K562 (cell line): Measurements from ENCODE around the gene PDE6D. TPM values are rescaled to one million over a fixed set of nuclear protein-coding genes. Genes with fewer than 3 reads are reported as not detected.

Source experiments
- ARHGAP35 ChIP-seq: fragments of 450-650 bp; IDR thresholded peaks from 2 replicates; pipeline ENCODE4 v1.6.1; 2018; ENCODE audit not compliant: partially characterized antibody
- BACH1 ChIP-seq: fragments of 200-800 bp; sonication (Bioruptor generic); IDR thresholded peaks from 2 replicates; pipeline ENCODE4 v1.6.1; 2016; ENCODE audit warnings: missing genetic modification characterization, missing compliant biosample characterization
- FOXK1 ChIP-seq: sonication (generic); formaldehyde crosslinking; IDR thresholded peaks from 2 replicates; pipeline ENCODE4 v1.8.0; 2022; ENCODE audit warnings: missing genetic modification reagents, mild to moderate bottlenecking, borderline replicate concordance
- FOXK2 ChIP-seq, 2 experiments: fragments of 450-650 bp; IDR thresholded peaks in 1 of 2; conservative IDR thresholded peaks in 1 of 2; 2 replicates each; pipeline ENCODE4 v1.6.1; 2016; ENCODE audit warnings: low read depth in 2 of 2, mild to moderate bottlenecking in 1 of 2
- GABPB1 ChIP-seq: sonication (generic); formaldehyde crosslinking; IDR thresholded peaks from 2 replicates; pipeline ENCODE4 v1.8.0; 2022; ENCODE audit warnings: mild to moderate bottlenecking, missing genetic modification reagents
- HMG20B ChIP-seq: fragments of 250-450 bp; sonication (Bioruptor Pico); IDR thresholded peaks from 2 replicates; pipeline ENCODE4 v1.5.0; 2021; ENCODE audit warnings: mild to moderate bottlenecking
- KAT2B ChIP-seq: IDR thresholded peaks from one replicate; pipeline ENCODE4 v1.6.1; 2012; ENCODE audit warnings: low read depth, mild to moderate bottlenecking, control low read depth, inconsistent platforms, low read length, moderate library complexity
- LCOR ChIP-seq: sonication (generic); formaldehyde crosslinking; IDR thresholded peaks from 2 replicates; pipeline ENCODE4 v1.8.0; 2022; ENCODE audit warnings: mild to moderate bottlenecking, missing genetic modification reagents
- MYC ChIP-seq, 2 experiments: fragments of 250-450 bp in 1 of 2; sonication (Bioruptor Pico) in 1 of 2; IDR thresholded peaks; 2 replicates each; pipeline versions ENCODE4 v1.5.1 to v1.6.1; 2012 to 2021; ENCODE audit warnings: low read depth in 2 of 2, borderline replicate concordance in 1 of 2, improper control_type of control experiment in 1 of 2, low read length in 1 of 2, mild to moderate bottlenecking in 1 of 2, moderate library complexity in 1 of 2
- NR4A1 ChIP-seq, 2 experiments: fragments of 250-450 bp in 1 of 2; fragments of 450-650 bp in 1 of 2; sonication (Bioruptor Pico) in 1 of 2; IDR thresholded peaks; 2 replicates each; pipeline versions ENCODE4 v1.4.0 to v1.6.1; 2016 to 2020; ENCODE audit warnings: mild to moderate bottlenecking in 2 of 2, missing compliant biosample characterization in 1 of 2, missing genetic modification characterization in 1 of 2, moderate library complexity in 1 of 2
- RBM25 ChIP-seq: fragments of 200-400 bp; formaldehyde crosslinking; IDR thresholded peaks from 2 replicates; pipeline ENCODE4 v1.6.1; 2018; ENCODE audit warnings: low read length, low read depth, moderate library complexity; ENCODE audit not compliant: severe bottlenecking
- RBM39 ChIP-seq: fragments of 200-400 bp; formaldehyde crosslinking; optimal IDR thresholded peaks from 2 replicates; pipeline ENCODE3; 2018; ENCODE audit warnings: low read depth, low read length
- SAP30 ChIP-seq: fragments of 200-600 bp; sonication (generic); IDR thresholded peaks from 2 replicates; pipeline ENCODE4 v1.6.1; 2012; ENCODE audit warnings: borderline replicate concordance, low read depth, mild to moderate bottlenecking, moderate library complexity, low read length, control low read depth, inconsistent platforms; ENCODE audit not compliant: insufficient read depth, poor library complexity, severe bottlenecking
- SLC30A9 ChIP-seq: fragments of 250-450 bp; sonication (Bioruptor Pico); IDR thresholded peaks from 2 replicates; pipeline ENCODE4 v1.8.0; 2022; ENCODE audit warnings: mild to moderate bottlenecking, moderate library complexity
- SREBF2 ChIP-seq: sonication (generic); formaldehyde crosslinking; IDR thresholded peaks from 2 replicates; pipeline ENCODE4 v1.4.0; 2020; ENCODE audit warnings: mild to moderate bottlenecking, missing genetic modification reagents
- polyA plus RNA-seq, 8 experiments: library from polyadenylated mRNA; depleted of rRNA in 4 of 8; stranded (reverse) in 5 of 8; unstranded in 3 of 8; fragments of >200 nt; fragmentation: Nextera tagmentation in 2 of 8; fragmentation: Illumina TruSeq in 1 of 8; extraction: Ambion mirVana in 2 of 8; extraction: Trizol in 1 of 8; gene quantifications; 2 replicates each; pipeline versions ENCODE4 v1.2.1 to v1.2.3, GENCODE V29; 2011 to 2014; ENCODE audit warnings: inconsistent platforms in 1 of 8, missing spikeins in 1 of 8
- total RNA-seq, 7 experiments: library from RNA; depleted of rRNA in 6 of 7; stranded (reverse); fragments of >200 nt in 6 of 7; fragmentation: Illumina TruSeq in 2 of 7; extraction: Trizol in 2 of 7; gene quantifications; 2 replicates each; pipeline versions ENCODE4 v1.2.1 to v1.2.3, GENCODE V29; 2011 to 2021; ENCODE audit warnings: low replicate concordance in 1 of 7
- TF ChIP-seq, protein P1 (sequence below), 3 experiments: fragments of 200-800 bp in 1 of 3; fragments of 250-450 bp in 1 of 3; fragments of 450-650 bp in 1 of 3; sonication (Bioruptor Pico) in 1 of 3; sonication (Bioruptor generic) in 1 of 3; formaldehyde crosslinking in 1 of 3; IDR thresholded peaks; 2 replicates each; pipeline versions ENCODE4 v1.6.1 to v1.8.0; 2016 to 2022; ENCODE audit warnings: mild to moderate bottlenecking in 2 of 3, missing genetic modification characterization in 2 of 3, missing compliant biosample characterization in 1 of 3, moderate library complexity in 1 of 3
- TF ChIP-seq, protein P2 (sequence below): fragments of 450-650 bp; IDR thresholded peaks from 2 replicates; pipeline ENCODE4 v1.6.1; 2016
- TF ChIP-seq, protein P3 (sequence below): fragments of 250-450 bp; sonication (Bioruptor Pico); IDR thresholded peaks from 2 replicates; pipeline ENCODE4 v1.4.0; 2020
- TF ChIP-seq, protein P4 (sequence below): fragments of 250-450 bp; sonication (Bioruptor Pico); IDR thresholded peaks from 2 replicates; pipeline ENCODE4 v1.5.0; 2021

PDE6D gene
- total and polyA plus RNA-seq, 9 of the 15 experiments (the other 6 are each of a cell fraction or from before 2014, with no cell fraction given): 0.65 to 11.6 (median 7.0) TPM

DNA sequence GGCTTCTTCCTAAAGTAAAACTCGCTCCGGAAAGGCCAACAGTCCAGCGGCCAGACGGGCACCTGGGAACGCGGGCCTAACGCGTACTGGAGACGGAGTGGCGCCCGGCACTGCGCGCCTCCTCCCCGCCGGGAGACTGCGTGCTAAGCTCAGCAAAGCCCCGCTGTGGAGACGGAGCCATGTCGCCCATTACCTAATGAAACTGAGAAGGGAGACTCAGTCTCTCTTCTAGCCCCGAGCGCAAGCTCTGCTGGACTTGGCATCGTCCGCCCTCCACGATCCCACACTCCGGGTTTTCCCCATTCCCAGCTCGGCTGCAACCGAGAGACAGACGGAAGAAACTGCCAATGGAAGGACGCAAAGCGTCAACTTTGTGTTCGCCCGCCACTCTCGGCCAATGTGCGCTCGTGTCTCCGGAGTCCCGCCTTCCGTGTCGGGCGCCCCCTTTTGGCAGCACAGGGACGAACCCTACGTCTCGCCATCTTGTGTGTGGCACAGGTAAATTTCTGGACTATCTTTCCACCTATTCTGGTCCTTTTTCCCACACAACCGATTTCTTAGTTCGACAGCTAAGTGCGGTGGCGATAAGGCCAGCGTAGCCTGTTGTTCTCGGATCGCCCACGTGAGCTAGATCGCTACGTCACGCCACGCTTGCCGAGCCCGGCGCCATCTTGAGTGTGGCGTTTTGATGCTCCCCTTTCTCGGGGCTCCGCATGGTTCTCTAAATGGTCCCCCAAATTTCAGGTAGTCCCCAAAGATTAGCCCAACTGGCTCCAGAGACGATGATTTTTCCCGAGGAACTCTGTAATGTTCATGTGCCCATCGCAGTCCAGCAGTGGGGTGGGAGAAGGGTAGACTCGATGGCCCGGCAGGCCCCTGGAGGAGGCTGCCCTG is 74.1 kb downstream of the PDE6D start (continued):
- peak; percentile 56; the same call in 1 of the 2 replicates for TF ChIP-seq FOXK1 (CRISPR knock-in tag)
- TF ChIP-seq, protein P1, sequence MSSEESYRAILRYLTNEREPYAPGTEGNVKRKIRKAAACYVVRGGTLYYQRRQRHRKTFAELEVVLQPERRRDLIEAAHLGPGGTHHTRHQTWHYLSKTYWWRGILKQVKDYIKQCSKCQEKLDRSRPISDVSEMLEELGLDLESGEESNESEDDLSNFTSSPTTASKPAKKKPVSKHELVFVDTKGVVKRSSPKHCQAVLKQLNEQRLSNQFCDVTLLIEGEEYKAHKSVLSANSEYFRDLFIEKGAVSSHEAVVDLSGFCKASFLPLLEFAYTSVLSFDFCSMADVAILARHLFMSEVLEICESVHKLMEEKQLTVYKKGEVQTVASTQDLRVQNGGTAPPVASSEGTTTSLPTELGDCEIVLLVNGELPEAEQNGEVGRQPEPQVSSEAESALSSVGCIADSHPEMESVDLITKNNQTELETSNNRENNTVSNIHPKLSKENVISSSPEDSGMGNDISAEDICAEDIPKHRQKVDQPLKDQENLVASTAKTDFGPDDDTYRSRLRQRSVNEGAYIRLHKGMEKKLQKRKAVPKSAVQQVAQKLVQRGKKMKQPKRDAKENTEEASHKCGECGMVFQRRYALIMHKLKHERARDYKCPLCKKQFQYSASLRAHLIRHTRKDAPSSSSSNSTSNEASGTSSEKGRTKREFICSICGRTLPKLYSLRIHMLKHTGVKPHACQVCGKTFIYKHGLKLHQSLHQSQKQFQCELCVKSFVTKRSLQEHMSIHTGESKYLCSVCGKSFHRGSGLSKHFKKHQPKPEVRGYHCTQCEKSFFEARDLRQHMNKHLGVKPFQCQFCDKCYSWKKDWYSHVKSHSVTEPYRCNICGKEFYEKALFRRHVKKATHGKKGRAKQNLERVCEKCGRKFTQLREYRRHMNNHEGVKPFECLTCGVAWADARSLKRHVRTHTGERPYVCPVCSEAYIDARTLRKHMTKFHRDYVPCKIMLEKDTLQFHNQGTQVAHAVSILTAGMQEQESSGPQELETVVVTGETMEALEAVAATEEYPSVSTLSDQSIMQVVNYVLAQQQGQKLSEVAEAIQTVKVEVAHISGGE (CRISPR knock-in tag; IDR thresholded peaks at IDR 0.05): no peak; a peak in 1 of 6 replicates
- TF ChIP-seq, protein P2, sequence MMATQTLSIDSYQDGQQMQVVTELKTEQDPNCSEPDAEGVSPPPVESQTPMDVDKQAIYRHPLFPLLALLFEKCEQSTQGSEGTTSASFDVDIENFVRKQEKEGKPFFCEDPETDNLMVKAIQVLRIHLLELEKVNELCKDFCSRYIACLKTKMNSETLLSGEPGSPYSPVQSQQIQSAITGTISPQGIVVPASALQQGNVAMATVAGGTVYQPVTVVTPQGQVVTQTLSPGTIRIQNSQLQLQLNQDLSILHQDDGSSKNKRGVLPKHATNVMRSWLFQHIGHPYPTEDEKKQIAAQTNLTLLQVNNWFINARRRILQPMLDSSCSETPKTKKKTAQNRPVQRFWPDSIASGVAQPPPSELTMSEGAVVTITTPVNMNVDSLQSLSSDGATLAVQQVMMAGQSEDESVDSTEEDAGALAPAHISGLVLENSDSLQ: peak; percentile 98
- no peak for TF ChIP-seq SREBF2 (CRISPR knock-in tag)
- TF ChIP-seq FOXK2 (conservative IDR thresholded peaks at IDR 0.05 in 1 of 2, IDR thresholded peaks at IDR 0.05 in 1 of 2; ENCODE audit: low read depth in 2 of 2): no peak
- no peak for TF ChIP-seq SLC30A9
- no peak for TF ChIP-seq KAT2B
- no peak for TF ChIP-seq NR4A1 (CRISPR knock-in tag; IDR thresholded peaks at IDR 0.05)
- TF ChIP-seq NR4A1 (tag; IDR thresholded peaks at IDR 0.05): peak; percentile 78; the same call in 1 of the 2 replicates
- peak; percentile 81 for TF ChIP-seq GABPB1 (CRISPR knock-in tag)
- no peak for TF ChIP-seq HMG20B (CRISPR knock-in tag)
- TF ChIP-seq MYC (IDR thresholded peaks at IDR 0.05; ENCODE audit: low read depth, low read length): peak; percentile 87
- peak; percentile 76; the same call in 1 of the 2 replicates for TF ChIP-seq MYC (CRISPR knock-in tag; IDR thresholded peaks at IDR 0.05; ENCODE audit: borderline replicate concordance, low read depth)
- TF ChIP-seq, protein P3, sequence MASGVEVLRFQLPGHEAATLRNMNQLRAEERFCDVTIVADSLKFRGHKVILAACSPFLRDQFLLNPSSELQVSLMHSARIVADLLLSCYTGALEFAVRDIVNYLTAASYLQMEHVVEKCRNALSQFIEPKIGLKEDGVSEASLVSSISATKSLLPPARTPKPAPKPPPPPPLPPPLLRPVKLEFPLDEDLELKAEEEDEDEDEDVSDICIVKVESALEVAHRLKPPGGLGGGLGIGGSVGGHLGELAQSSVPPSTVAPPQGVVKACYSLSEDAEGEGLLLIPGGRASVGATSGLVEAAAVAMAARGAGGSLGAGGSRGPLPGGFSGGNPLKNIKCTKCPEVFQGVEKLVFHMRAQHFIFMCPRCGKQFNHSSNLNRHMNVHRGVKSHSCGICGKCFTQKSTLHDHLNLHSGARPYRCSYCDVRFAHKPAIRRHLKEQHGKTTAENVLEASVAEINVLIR: peak; percentile 31; the same call in 1 of the 2 replicates
- TF ChIP-seq ARHGAP35: no peak
- TF ChIP-seq LCOR (CRISPR knock-in tag): peak; percentile 77
- peak; percentile 63; the same call in 1 of the 2 replicates for TF ChIP-seq BACH1
- peak; percentile 55 for TF ChIP-seq RBM39
- peak; percentile 45 for TF ChIP-seq SAP30
- TF ChIP-seq RBM25: peak; percentile 79
- TF ChIP-seq, protein P4, sequence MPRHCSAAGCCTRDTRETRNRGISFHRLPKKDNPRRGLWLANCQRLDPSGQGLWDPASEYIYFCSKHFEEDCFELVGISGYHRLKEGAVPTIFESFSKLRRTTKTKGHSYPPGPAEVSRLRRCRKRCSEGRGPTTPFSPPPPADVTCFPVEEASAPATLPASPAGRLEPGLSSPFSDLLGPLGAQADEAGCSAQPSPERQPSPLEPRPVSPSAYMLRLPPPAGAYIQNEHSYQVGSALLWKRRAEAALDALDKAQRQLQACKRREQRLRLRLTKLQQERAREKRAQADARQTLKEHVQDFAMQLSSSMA: peak; percentile 100
